CD4-positive, alpha-beta T cell treated with Interleukin-4 for 1 hour (primary cell): ENCODE measurements around the gene MAN1A1.
A peak's percentile ranks its signal among the peaks of the same experiment; 100 is the strongest.
"Not testable (repeated sequence)": the region's sequence is repeated elsewhere in the genome, so short reads cannot be mapped to it uniquely, and the experiment has no call there.

Experiments
- DNase-seq, 2 donors: peaks; one replicate each; pipeline ENCODE4 v3.0.0-alpha.2; 2020 to 2022

The MAN1A1 gene

GRCh38 chr6:119299694-119300093, 49.9 kb downstream of the MAN1A1 start:
- no peak for DNase-seq

- DNase-seq, result no peak
Observed at GRCh38 chr6:119297049-119297448, 52.5 kb downstream of the MAN1A1 start.

GRCh38 chr6:119296036-119297035, 53.2 kb downstream of the MAN1A1 start:
- no peak for DNase-seq

GRCh38 chr6:119294984-119295383, 54.6 kb downstream of the MAN1A1 start:
- DNase-seq, result no peak

- DNase-seq, result not testable (repeated sequence)
Observed at GRCh38 chr6:119291060-119291459, 58.5 kb downstream of the MAN1A1 start.

GRCh38 chr6:119290306-119290705, 59.3 kb downstream of the MAN1A1 start:
- no peak for DNase-seq

GRCh38 chr6:119289651-119290050, 59.9 kb downstream of the MAN1A1 start:
- no peak for DNase-seq

- DNase-seq, result no peak
Observed at GRCh38 chr6:119285908-119286625, 63.5 kb downstream of the MAN1A1 start.

- peak; percentile 22 to 23 for DNase-seq
Observed at GRCh38 chr6:119284861-119285521, 64.6 kb downstream of the MAN1A1 start.

GRCh38 chr6:119283979-119284545, 65.5 kb downstream of the MAN1A1 start:
- no peak for DNase-seq

- no peak for DNase-seq
Observed at GRCh38 chr6:119283214-119283613, 66.3 kb downstream of the MAN1A1 start.

- no peak for DNase-seq
Observed at GRCh38 chr6:119280668-119281067, 68.9 kb downstream of the MAN1A1 start.

- no peak for DNase-seq
Observed at GRCh38 chr6:119280080-119280479, 69.5 kb downstream of the MAN1A1 start.

GRCh38 chr6:119278625-119279024, 70.9 kb downstream of the MAN1A1 start:
- DNase-seq, result no peak

GRCh38 chr6:119277052-119277451, 72.5 kb downstream of the MAN1A1 start:
- no peak for DNase-seq

- DNase-seq, result no peak
Observed at GRCh38 chr6:119276211-119276610, 73.3 kb downstream of the MAN1A1 start.

- DNase-seq, result no peak
Observed at GRCh38 chr6:119274197-119274595, 75.4 kb downstream of the MAN1A1 start.

- no peak for DNase-seq
Observed at GRCh38 chr6:119273272-119274196, 76.0 kb downstream of the MAN1A1 start.

- DNase-seq, result no peak
Observed at GRCh38 chr6:119270545-119270944, 79.0 kb downstream of the MAN1A1 start.

- no peak for DNase-seq
Observed at GRCh38 chr6:119269266-119270103, 80.1 kb downstream of the MAN1A1 start.
